Middle frontal gyrus (tissue), 1 donor: ENCODE results near the gene OLFML1.

Source experiments
- DNase-seq: peaks from one replicate; pipeline ENCODE4 v3.0.0-alpha.2; 2015; ENCODE audit warnings: low spot score; ENCODE audit errors: extremely low spot score

The OLFML1 gene

DNA sequence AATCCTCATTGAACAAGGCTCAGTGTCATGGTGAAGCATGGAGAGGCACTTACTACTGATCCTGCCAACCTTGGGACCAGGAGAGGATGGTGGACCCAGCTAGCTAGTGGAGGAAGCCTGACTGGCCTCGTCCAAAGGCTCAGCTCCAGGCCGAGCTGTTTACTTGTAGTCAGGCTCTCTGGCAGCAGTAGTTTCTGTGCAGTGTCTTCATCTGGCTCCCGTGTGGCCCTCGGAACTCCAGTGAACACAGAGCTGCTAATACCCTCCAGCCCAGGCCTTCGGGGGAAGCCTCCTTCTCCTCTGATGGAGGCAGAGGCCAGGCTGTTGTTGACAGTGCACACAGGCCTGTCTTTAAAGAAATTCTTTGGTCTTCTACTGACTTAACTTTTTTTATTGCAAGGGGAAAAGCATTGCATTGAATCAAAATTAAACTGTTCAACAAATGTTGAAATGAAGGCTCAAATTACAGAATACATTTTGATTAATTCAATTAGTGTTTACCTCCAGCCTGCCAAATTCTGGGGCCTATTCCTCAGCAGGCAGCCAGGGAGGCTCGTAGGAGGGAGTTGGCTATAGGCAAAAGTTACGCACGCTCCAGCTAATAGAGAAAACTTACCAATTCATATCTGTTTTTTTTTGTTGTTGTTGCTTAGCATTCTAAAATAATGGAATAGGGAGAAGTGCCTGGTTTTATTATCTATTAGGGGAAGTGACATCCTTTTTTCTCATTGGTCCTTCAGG, 47.3 kb downstream of the OLFML1 start:
- DNase-seq = no peak

DNA sequence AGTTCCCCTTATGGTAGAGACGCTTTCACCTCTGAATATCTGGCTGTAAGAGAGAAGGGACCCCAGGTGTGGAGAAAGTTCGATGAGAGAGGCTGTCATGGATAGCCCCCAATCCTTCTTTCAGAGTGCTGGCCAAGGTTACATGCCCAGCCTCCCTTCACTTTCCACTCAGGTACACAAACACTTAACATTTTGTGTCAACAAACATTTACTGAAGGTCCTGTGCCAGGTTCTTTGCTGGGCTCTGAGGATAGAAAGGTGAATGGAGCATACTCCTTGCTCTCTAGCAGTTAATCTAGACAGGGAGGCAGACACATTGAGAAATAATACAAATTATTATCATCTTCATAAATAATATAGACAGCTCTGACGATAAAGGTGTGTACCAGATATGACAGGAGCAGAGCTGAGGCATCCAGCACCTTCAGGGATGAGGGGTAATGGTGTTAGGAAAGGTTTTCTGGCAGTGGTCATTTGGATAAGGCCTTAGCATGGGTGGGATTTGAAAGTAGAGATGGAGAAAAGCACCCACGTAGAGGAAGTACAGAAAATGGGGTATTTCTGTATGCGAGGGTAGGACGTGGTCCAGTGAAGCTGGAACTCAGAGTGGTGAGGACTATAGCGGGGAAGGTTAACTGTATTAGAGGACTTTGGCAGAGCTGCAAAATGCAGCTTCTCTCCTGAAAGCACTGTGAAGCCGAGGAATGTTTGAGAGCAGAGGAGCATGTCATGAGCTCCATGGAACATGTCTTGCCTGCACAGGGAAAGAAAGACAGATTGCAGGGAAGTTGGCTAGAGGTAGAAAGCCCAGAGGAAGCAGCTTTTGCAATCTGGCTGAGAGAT, 48.1 kb downstream of the OLFML1 start:
- DNase-seq = no peak

DNA sequence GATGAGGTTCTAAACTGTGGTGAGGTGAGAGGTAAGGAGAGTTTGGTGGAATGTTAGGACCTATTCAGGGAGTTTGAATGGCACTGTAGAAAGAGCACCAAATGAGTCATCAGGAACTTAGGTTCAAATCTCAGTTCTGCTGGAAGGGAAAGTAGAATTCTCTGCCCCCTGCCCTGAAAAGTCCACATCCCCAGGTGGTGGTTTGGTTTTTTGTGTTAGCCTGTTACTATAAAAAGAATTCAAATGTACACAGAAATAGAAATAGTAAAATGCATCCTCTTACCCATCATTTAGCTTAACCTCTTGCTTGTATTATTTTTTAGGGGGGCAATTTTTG, 48.7 kb downstream of the OLFML1 start:
- no peak for DNase-seq

GRCh38 chr11:7536100-7536499, 50.8 kb downstream of the OLFML1 start:
- DNase-seq = no peak

DNA sequence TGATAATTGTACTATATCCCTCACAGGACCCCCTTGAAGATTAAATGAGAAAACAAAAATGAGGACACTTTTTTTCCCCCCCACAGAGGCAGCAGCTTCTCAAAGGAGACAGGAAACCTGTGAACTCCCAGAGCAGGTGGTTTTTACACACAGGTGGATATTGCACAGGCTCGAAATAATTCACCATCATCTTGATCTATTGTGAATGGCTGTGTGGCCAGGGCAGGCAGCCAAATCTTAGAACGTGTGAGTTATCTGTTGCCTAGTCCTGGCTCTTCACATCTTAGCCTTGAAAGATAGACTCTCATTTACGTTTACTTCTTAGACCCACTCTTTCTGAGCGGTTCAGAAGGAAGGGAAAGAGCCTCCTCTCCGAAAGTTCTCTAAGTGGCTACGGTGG, 52.0 kb downstream of the OLFML1 start:
- DNase-seq = no peak

DNA sequence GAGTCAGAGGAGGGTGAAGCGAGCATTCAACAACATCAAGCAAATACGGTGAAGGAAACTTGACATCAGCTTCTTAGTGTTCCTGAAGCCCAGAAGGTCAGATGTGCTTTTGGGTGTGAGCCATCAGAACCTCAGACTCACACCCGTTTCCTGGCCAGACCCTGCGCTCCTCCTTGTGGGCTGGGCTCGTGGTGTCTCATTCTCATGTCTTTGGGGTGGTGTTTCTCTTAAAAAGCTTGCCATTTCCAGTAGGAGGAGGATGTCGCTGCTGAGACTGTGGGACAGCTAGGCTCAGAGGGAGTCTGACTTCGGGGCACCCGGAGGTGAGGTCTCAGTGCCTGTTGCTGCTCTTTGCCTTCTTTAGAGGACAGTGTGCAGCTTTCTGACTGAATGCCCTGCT, 52.7 kb downstream of the OLFML1 start:
- no peak for DNase-seq

- no peak for DNase-seq
Observed at GRCh38 chr11:7538466-7539454, 53.5 kb downstream of the OLFML1 start.

- DNase-seq = no peak
Observed at GRCh38 chr11:7540830-7541555, 55.7 kb downstream of the OLFML1 start.

DNA sequence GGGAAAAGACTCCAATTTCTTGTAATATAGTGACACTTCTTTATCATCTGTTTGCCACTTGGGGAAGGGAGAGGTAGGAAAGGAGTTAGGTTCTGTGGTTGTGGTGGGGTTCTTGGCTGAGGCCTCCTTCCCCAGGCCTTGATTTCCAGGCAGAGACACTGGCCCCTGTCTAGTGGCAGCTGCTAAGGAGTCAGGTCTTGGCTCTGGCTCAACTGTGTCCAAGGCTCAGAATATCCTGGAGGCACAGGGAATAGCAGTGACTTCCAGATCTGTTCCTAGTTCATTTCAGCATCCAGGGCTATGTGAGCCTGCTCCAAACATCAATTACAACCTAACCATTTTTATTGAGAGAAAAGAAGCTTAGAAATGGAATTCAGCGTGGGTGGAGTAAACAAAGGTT, 58.0 kb downstream of the OLFML1 start:
- no peak for DNase-seq

- no peak for DNase-seq
Observed at GRCh38 chr11:7544021-7544420, 58.7 kb downstream of the OLFML1 start.

DNA sequence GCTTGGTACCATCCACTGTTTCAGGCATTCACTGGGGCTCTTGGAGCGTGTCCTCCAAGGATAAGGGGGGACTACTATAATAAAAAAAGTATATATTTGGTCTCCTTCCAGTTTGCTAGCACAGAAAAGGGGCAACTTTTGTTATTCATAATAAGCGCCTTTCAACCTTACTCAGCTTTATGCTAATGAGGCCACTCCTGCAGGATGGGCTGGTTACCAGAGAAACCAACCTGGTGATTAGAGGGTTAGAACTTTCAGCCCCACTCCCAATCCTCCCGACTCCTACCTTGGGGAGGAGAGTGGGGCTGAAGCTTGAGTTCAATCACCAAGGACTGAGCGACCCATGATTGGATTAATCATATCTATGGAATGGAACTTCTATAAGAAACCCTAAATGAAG, 60.3 kb downstream of the OLFML1 start:
- no peak for DNase-seq

DNA sequence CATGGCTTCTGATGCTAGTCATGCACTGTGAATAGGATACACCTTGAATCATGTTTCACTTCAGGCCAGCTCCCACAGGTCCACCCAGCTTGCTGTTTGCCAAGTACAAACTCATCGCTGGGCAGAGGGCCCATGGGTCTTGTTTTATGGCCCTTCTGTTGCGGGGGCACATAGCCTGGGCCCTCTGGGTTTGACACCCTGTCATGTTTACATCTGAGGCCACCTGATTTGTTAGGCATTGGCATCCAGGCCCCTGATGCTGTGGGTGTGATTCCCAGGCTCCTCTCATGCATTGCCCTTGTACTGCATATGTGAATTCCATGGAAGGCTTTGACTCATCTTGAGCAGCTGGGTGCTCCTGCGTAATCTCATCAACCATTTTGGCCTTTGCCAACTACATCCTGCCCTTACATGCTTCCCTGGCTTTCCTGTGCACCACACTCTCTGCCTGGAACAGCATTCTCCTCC, 61.1 kb downstream of the OLFML1 start:
- no peak for DNase-seq

DNA sequence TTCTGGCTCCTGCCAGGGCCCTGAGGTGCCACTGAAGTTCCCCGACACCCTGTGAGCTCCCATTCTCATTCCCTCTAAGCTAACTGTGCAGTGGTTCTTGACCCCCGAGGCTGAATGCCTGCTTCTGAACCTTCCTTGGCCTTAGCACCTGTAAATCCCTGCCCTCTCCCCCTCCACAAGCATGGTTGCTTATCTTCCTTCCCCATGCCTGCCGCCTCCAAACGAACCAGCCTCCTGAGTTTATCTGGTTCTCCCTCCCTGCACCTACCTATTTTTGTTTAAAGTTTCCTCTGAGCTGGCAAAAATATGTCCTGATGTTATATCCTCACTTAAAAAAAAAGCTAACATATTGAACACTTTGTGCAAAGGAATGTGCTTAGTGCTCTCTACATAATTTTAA, 62.4 kb downstream of the OLFML1 start:
- no peak for DNase-seq

DNA sequence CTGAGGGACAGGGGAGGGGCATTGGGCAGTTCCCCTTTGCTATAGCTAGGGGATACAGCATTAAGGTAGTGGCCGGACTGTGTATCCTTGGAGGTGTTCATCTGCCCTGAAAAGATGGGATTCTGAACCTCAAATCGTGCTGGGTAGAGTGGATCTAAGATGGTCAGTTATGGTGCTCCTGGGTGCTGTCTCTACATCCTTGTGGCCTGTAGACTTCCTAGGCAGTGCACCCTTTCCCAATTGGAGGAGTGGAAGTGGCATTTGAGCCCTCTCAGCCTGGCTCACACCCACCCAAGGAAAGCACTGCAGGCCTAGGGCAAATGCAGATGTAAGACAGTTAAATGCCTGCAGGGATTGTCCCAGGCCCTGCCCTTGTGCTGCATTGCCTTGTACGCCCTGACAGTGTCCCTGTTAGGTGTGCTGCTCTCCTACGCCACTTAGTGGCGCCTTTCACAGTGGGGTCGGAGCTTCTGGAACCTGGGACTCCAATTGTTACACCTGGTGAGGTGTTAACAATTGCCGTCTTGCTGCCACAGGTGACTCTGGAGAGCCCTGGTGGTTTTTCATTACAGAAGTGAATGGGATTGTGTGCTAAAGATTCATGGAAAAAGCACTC, 63.5 kb downstream of the OLFML1 start:
- DNase-seq = no peak

DNA sequence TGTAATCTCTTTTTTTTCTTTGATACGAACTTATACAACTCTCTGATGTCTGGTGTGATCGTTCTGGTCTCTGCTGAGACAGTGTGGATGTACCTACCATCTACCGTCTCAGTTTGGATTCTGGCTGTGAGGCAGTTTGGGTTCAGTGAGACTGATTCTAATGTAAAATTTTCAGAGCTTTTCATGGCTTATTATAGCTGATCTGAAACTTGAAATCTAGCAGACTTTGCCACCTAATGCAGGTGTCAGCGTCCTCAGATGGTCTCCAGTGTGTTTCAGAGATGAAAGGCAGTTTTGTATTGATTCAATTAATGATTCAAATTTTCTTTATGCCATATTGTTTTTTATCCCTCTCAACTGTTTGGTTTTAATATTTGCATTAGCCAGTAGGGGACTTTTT, 64.4 kb downstream of the OLFML1 start:
- no peak for DNase-seq

DNA sequence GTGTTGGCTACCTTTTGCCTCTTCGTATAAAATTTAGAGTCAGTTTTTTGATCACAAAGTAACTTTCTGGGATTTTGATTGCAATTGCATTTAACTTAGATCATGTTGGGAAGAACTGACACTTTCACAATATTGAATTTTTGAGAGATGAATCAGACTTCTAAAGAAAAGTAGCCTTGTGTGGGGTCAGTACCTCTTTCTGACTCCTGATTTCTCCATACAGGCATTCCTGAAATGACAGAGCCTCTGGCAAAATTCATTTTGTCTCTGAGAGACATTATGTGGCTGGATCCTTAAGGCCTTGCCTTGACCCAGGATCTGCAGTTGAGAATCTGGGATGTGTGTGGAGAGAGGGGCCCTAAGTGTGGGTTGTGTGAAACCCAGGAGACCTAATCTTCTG, 66.3 kb downstream of the OLFML1 start:
- no peak for DNase-seq

DNA sequence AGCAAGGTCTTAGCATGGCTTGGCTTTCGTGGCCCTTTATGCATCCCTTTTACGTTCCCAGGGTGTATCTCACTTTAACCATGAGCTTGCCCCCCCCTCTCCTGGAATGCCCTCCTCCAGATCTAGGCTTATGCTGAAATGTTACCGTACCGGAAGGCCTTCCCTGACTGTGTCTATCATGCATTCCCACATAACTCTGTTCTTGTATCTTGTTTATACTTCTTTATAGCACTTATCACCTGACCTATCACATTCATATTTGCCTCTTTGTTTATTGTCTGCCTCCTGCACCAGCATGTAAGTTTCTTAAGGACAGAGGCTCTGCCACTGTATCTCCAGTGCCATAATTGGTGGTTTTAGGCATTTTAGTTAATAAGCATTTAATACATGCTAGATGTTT, 67.4 kb downstream of the OLFML1 start:
- no peak for DNase-seq

DNA sequence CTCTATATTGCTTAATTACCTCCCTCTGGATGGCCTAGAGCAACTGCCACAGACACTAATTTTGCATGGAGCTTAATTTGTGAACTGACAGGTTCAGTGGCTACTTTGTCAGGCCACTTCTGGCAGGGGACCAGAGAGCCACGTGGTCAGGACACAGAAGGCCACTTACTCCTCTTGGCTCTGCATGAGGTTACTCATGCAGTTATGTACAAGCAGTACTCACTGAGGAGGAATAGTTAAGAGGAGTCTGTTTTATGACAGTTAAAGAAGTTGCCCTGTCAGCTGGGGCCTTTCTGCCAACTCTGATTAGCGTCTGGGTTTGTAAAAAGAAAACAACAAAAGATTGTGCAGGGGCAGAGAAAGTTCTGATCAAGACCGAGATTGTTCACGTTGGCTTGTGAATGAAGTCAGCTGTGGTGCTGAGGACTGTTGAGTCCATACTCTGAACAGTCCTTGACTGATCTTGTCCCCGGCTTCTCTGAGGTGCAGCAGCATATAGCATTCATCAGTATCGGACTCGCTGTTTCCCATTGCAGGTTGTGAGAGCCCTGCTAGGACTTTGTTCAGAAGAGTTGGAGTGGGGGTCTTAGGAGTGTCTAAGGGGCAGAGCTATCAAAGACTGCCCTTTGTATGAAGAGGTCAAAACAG, 69.9 kb downstream of the OLFML1 start:
- no peak for DNase-seq

DNA sequence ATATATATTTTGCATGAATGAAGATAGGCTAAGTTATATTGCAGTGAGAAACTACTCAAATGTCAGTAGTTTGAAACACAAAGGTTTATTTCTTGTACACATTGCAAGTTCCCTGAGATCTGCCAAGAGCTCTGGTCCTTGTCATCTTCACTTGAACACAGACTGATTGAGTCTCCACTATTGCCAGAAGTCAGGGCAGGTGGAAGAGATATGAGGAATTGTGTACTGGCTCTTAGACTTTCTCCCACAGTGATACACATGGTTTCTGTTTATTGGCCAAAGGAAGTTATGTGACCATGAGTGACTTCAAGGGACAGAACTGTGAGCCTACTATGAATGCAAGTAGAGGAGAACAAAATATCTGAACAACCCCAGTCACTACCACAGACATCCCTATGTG, 72.7 kb downstream of the OLFML1 start:
- no peak for DNase-seq
